HG03439 (cell line): ENCODE data around the gene NAT14.

ENCODE experiments used
- ATAC-seq: cut with Tn5 transposase; IDR thresholded peaks from one replicate; pipeline ENCODE4 v1.9.1; 2021; ENCODE audit warnings: mild to moderate bottlenecking, moderate library complexity; ENCODE audit not compliant: unreplicated experiment

The NAT14 gene

GRCh38 chr19:55467236-55468053 is 17.5 kb upstream of the NAT14 start:
- peak; percentile 56 for ATAC-seq

GRCh38 chr19:55468054-55468393 is 17.0 kb upstream of the NAT14 start:
- ATAC-seq = no peak

DNA sequence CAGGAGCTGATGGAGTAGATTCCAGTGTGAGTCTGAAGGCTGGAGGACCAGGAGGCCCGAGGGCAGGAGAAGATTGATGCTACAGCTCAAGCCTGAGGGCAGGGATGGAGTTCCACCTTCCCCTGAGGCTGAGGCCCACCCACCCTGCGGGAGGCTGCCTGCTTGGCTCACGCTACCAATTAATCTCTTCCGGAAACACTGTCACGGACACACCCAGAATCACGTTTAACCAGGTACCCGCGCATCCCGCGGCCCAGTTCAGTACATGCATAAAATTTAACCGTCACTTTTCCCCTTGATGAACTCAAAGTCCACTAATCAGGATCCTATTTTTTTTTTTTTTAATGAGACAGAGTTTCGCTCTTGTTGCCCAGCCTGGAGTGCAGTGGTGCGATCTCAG is 13.7 kb upstream of the NAT14 start:
- no peak for ATAC-seq

GRCh38 chr19:55472463-55472862 is 12.5 kb upstream of the NAT14 start:
- no peak for ATAC-seq

GRCh38 chr19:55473225-55474012 is 11.6 kb upstream of the NAT14 start:
- ATAC-seq = no peak

GRCh38 chr19:55474269-55475265 is 10.4 kb upstream of the NAT14 start:
- ATAC-seq = no peak

- peak; percentile 90 for ATAC-seq
These were observed 8.8 kb upstream of the NAT14 start, which contains the start of gene ZNF628 for GRCh38 chr19:55476100-55476775. Gene ZNF628, plus strand, starts transcription at chr19:55476617. Its CDS starts 3,294 bp downstream, at chr19:55479911.

- ATAC-seq = no peak
These were observed 7.1 kb upstream of the NAT14 start for GRCh38 chr19:55477905-55478304.

DNA sequence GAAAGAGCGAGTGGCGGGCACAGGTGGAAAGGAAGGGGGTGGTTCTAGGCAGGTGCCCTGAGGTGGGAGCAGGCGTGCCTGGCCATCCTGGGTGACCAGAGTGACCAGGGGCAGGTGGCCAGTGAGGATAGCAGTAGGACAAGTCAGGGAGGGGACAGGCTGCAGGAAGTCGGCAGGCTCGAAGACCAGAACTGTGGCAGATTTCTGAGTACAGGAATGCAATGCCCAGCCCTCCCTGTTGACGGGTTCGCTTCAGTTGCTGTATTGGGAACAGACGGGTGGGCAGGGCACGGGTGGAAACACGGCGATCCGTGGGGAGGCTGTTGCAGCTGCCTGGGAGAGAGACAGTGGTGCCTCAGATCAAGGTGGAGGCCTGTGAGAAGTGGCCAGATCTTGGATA is 6.6 kb upstream of the NAT14 start:
- no peak for ATAC-seq

DNA sequence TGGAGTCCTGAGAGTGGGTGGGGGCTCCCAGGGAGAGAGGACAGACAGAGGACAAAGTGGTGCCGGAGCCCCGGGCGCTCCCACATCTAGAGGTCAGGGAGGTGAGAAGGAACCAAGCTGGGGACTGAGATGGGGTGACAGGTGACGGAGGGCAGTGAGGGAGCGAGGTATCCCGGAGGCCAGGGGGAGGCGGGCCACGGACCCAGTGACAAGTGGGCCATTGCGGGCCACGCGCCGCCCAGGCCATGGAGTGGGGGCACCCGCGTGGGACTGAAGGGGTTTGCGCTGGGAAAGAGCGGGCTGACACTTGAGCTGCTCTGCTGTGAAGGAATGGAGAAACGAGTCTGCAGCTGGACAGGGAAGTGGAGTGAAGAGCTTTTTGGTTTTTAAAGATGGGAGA is 5.9 kb upstream of the NAT14 start:
- no peak for ATAC-seq

- ATAC-seq = no peak
These were observed 5.3 kb upstream of the NAT14 start for GRCh38 chr19:55479451-55480230.

DNA sequence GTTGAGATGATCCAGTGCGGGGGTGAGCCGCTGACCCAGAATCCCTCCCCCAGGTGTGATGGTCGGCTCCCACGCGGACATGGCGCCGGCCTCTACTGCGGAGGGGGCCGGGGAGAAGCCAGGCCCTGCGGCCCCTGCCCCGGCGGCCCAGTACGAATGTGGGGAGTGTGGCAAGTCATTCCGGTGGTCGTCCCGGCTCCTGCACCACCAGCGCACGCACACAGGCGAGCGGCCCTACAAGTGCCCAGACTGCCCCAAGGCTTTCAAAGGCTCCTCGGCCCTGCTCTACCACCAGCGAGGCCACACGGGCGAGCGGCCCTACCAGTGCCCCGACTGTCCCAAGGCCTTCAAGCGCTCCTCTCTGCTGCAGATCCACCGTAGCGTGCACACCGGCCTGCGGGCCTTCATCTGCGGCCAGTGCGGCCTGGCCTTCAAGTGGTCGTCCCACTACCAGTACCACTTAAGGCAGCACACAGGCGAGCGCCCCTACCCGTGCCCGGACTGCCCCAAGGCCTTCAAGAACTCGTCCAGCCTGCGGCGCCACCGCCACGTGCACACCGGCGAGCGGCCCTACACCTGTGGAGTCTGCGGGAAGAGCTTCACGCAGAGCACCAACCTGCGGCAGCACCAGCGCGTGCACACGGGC is 3.7 kb upstream of the NAT14 start:
- ATAC-seq = no peak

DNA sequence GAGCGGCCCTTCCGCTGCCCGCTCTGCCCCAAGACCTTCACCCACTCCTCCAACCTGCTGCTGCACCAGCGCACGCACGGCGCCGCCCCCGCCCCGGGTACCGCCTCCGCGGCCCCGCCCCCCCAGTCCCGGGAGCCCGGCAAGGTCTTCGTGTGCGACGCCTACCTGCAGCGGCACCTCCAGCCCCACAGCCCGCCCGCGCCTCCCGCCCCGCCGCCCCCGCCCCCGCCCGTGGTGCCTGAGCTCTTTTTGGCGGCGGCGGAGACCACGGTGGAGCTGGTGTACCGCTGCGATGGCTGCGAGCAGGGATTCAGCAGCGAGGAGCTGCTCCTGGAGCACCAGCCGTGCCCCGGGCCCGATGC is 3.2 kb upstream of the NAT14 start:
- ATAC-seq = no peak

- no peak for ATAC-seq
These were observed 2.6 kb upstream of the NAT14 start for GRCh38 chr19:55482156-55482961.

GRCh38 chr19:55482967-55483705 is 1.9 kb upstream of the NAT14 start:
- ATAC-seq = no peak

- ATAC-seq = no peak
These were observed 1.0 kb upstream of the NAT14 start for GRCh38 chr19:55483706-55484592.
